Esophagus squamous epithelium (tissue), 5 donors: ENCODE measurements around the gene TGM6. TPM values are rescaled to one million over a fixed set of nuclear protein-coding genes. Genes with fewer than 3 reads are reported as not detected.

Experiments used
- DNase-seq: peaks from one replicate; lab custom pipeline; 2025; lab: John Stamatoyannopoulos, UW
- H3K27ac ChIP-seq, 4 donors: fragments of 200-600 bp; sonication (generic); one replicate each; pipeline ENCODE4 v1.5.1; 2016 to 2019; ENCODE audit warnings: mild to moderate bottlenecking in 1 of 4
- H3K27me3 ChIP-seq, 4 donors: fragments of 200-600 bp; sonication (generic); 1 replicate in 3 of 4; 2 replicates in 1 of 4; pipeline versions ENCODE4 v1.5.1 to v1.6.0; 2017 to 2021; ENCODE audit warnings: antibody characterized with exemption in 1 of 4
- H3K36me3 ChIP-seq, 3 donors: fragments of 200-600 bp; sonication (generic); one replicate each; pipeline ENCODE4 v1.5.1; 2016 to 2019
- H3K4me1 ChIP-seq, 3 donors: fragments of 200-600 bp; sonication (generic); one replicate each; pipeline ENCODE4 v1.5.1; 2017 to 2019
- H3K4me3 ChIP-seq, 4 donors: fragments of 200-600 bp; sonication (generic); 1 replicate in 3 of 4; 2 replicates in 1 of 4; pipeline ENCODE4 v1.5.1; 2016 to 2019; ENCODE audit warnings: mild to moderate bottlenecking in 2 of 4, moderate library complexity in 1 of 4
- H3K9me3 ChIP-seq, 3 donors: fragments of 200-600 bp; sonication (generic); one replicate each; pipeline ENCODE4 v1.5.1; 2016 to 2019
- CTCF ChIP-seq, 6 experiments: fragments of 450-650 bp in 4 of 6; fragments of 200-600 bp in 2 of 6; sonication (generic) in 2 of 6; IDR thresholded peaks; one replicate each; pipeline ENCODE4 v1.5.1; 2016 to 2019; ENCODE audit warnings: antibody characterized with exemption in 6 of 6, mild to moderate bottlenecking in 4 of 6, moderate library complexity in 4 of 6
- POLR2A ChIP-seq, 4 donors: fragments of 450-650 bp; IDR thresholded peaks; one replicate each; pipeline ENCODE4 v1.6.1; 2017; ENCODE audit warnings: antibody characterized with exemption in 4 of 4, mild to moderate bottlenecking in 4 of 4, moderate library complexity in 3 of 4
- WGBS, 2 donors: methylation state at CpG; one replicate each; pipeline ENCODE4 v1.1.5; 2018; 5-methylcytosine and 5-hydroxymethylcytosine counted together
- intact Hi-C: fragments of 100-400 bp; cut with DNase I; formaldehyde crosslinking; loops from one replicate; pipeline ENCODE4 v1.15.0; 2022
- total RNA-seq, 4 donors: library from RNA; depleted of rRNA; stranded (reverse); fragments of >200 nt; gene quantifications; one replicate each; pipeline ENCODE4 v1.1.0, GENCODE V29; 2016
- donor health status: DM: yes; HTN: yes; CAD: no.

TGM6 gene
- total RNA-seq, 4 donors from 2014 or later, result not detected

- Histone ChIP-seq H3K27me3 (peaks cover 0 to 13% (median 0%) of the 10 kb centered on the region in 4 donors), H3K36me3 (no peaks in the 10 kb centered on the region), H3K4me3 (no peak overlapping the region), H3K9me3 (peaks cover 0 to 10% (median 0%) of the 10 kb centered on the region in 3 donors), H3K27ac (no peak overlapping the region), H3K4me1 (no peaks in the 10 kb centered on the region)
- intact Hi-C loops, result no loop called here
- TF ChIP-seq POLR2A (IDR thresholded peaks at IDR 0.05), result no peak
- TF ChIP-seq CTCF (IDR thresholded peaks at IDR 0.05), result no peak
- 79 to 96% methylated on average over 3 to 6 of the region's 12 CpGs for WGBS, 2 donors
- DNase-seq, result no peak
Measured at GRCh38 chr20:2394411-2395055, 13.8 kb downstream of the TGM6 start.

GRCh38 chr20:2395136-2395535, 14.4 kb downstream of the TGM6 start:
- intact Hi-C loops, result no loop called here
- Histone ChIP-seq H3K9me3 (peaks cover 0 to 10% (median 0%) of the 10 kb centered on the region in 3 donors), H3K27ac (no peak overlapping the region), H3K36me3 (no peaks in the 10 kb centered on the region), H3K27me3 (peaks cover 0 to 14% (median 0%) of the 10 kb centered on the region in 4 donors), H3K4me3 (no peak overlapping the region), H3K4me1 (no peaks in the 10 kb centered on the region)
- TF ChIP-seq CTCF (IDR thresholded peaks at IDR 0.05) (no peak), POLR2A (IDR thresholded peaks at IDR 0.05) (no peak)
- no peak for DNase-seq
- WGBS, 2 donors, result no CpG with 5 or more reads among the region's 9 CpGs

- TF ChIP-seq POLR2A (IDR thresholded peaks at IDR 0.05) (no peak), CTCF (IDR thresholded peaks at IDR 0.05) (no peak)
- H3K4me1 ChIP-seq, result no peaks in the 10 kb centered on the region
- H3K27me3 ChIP-seq, result peaks cover 0 to 14% (median 0%) of the 10 kb centered on the region in 4 donors
- no peak for DNase-seq
- WGBS, 2 donors, result 72 to 94% methylated on average over 4 to 12 of the region's 14 CpGs
- peaks cover 0 to 10% (median 0%) of the 10 kb centered on the region in 3 donors for H3K9me3 ChIP-seq
- no peak overlapping the region for H3K27ac ChIP-seq
- no peaks in the 10 kb centered on the region for H3K36me3 ChIP-seq
- intact Hi-C loops, result no loop called here
- H3K4me3 ChIP-seq, result no peak overlapping the region
Measured at GRCh38 chr20:2396241-2396814, 15.6 kb downstream of the TGM6 start.

GRCh38 chr20:2397091-2397490, 16.4 kb downstream of the TGM6 start:
- intact Hi-C loops, result no loop called here
- WGBS, 2 donors, result 84 to 86% methylated on average over 8 of the region's 8 CpGs

More at GRCh38 chr20:2397091-2397490, 16.4 kb downstream of the TGM6 start:
- TF ChIP-seq CTCF (IDR thresholded peaks at IDR 0.05), result no peak
- no peak for TF ChIP-seq POLR2A (IDR thresholded peaks at IDR 0.05)
- Histone ChIP-seq H3K27ac (no peak overlapping the region), H3K4me3 (no peak overlapping the region), H3K9me3 (peaks cover 0 to 10% (median 0%) of the 10 kb centered on the region in 3 donors), H3K27me3 (peaks cover 0 to 14% (median 0%) of the 10 kb centered on the region in 4 donors), H3K4me1 (no peaks in the 10 kb centered on the region), H3K36me3 (no peaks in the 10 kb centered on the region)
- no peak for DNase-seq
